Mesendoderm (in vitro differentiated cells): ENCODE data around the gene CCDC85A.

ENCODE experiments used
- DNase-seq: peaks from one replicate; pipeline ENCODE4 v3.0.0; 2013
- H2AK5ac ChIP-seq: 2 replicates; pipeline ENCODE4 v1.6.1; 2013; ENCODE audit warnings: low read length, inconsistent platforms
- H2BK120ac ChIP-seq: 2 replicates; pipeline ENCODE4 v1.6.1; 2013; ENCODE audit warnings: low read depth, mild to moderate bottlenecking, low read length, moderate library complexity, mixed read lengths
- H2BK15ac ChIP-seq: replicated peaks from 2 replicates; pipeline ENCODE4 v1.6.1; 2013; ENCODE audit warnings: low read depth, mild to moderate bottlenecking, moderate library complexity
- H2BK5ac ChIP-seq: 2 replicates; pipeline ENCODE4 v1.6.1; 2013; ENCODE audit warnings: low read length, inconsistent platforms
- H3K18ac ChIP-seq: 2 replicates; pipeline ENCODE4 v1.6.1; 2013; ENCODE audit warnings: mild to moderate bottlenecking, low read length, mixed read lengths
- H3K23ac ChIP-seq: one replicate; pipeline ENCODE4 v1.6.1; 2013; ENCODE audit warnings: low read length
- H3K27ac ChIP-seq: 2 replicates; pipeline ENCODE4 v1.5.1; 2013; ENCODE audit warnings: low read depth, mild to moderate bottlenecking, inconsistent platforms, low read length, moderate library complexity
- H3K27me3 ChIP-seq: 2 replicates; pipeline ENCODE4 v1.6.1; 2013; ENCODE audit warnings: low read length, control low read depth, mild to moderate bottlenecking, inconsistent platforms; ENCODE audit not compliant: insufficient read depth, poor library complexity
- H3K36me3 ChIP-seq: 2 replicates; pipeline ENCODE4 v1.6.1; 2013; ENCODE audit warnings: low read length, inconsistent platforms; ENCODE audit not compliant: control insufficient read depth, insufficient read depth
- H3K4ac ChIP-seq: one replicate; pipeline ENCODE4 v1.6.1; 2013; ENCODE audit warnings: low read depth, mild to moderate bottlenecking, low read length, moderate library complexity
- H3K4me1 ChIP-seq: 2 replicates; pipeline ENCODE4 v1.6.1; 2013; ENCODE audit warnings: low read depth, low read length, inconsistent platforms; ENCODE audit not compliant: control insufficient read depth
- H3K4me2 ChIP-seq: 2 replicates; pipeline ENCODE4 v1.6.1; 2013; ENCODE audit warnings: low read length
- H3K4me3 ChIP-seq: 2 replicates; pipeline ENCODE4 v1.5.1; 2013; ENCODE audit warnings: mild to moderate bottlenecking, low read length
- H3K56ac ChIP-seq: one replicate; pipeline ENCODE4 v1.6.1; 2013; ENCODE audit warnings: low read length
- H3K79me1 ChIP-seq: 2 replicates; pipeline ENCODE4 v1.6.1; 2013; ENCODE audit warnings: low read length, inconsistent platforms
- H3K79me2 ChIP-seq: 2 replicates; pipeline ENCODE4 v1.6.1; 2013; ENCODE audit warnings: mild to moderate bottlenecking, low read length; ENCODE audit not compliant: control insufficient read depth, insufficient read depth
- H3K9ac ChIP-seq: 2 replicates; pipeline ENCODE4 v1.6.1; 2013; ENCODE audit warnings: low read length, inconsistent platforms
- H4K5ac ChIP-seq: one replicate; pipeline ENCODE4 v1.6.1; 2013; ENCODE audit warnings: low read length
- H4K8ac ChIP-seq: one replicate; pipeline ENCODE4 v1.6.1; 2013; ENCODE audit warnings: low read depth, mild to moderate bottlenecking, control low read depth, low read length, moderate library complexity
- WGBS: extraction: QIAGEN DNeasy Blood & Tissue Kit; methylation state at CpG from one replicate; pipeline ENCODE4 v1.1.7; 2013; ENCODE audit warnings: low lambda C conversion rate, missing lambda C conversion rate; ENCODE audit not compliant: insufficient coverage; ENCODE audit errors: extremely low coverage; 5-methylcytosine and 5-hydroxymethylcytosine counted together

The CCDC85A gene

GRCh38 chr2:56217106-56217505 is 33.3 kb downstream of the CCDC85A start:
- Histone ChIP-seq H3K27ac (no peak overlapping the region), H3K4me2 (no peak overlapping the region), H2BK5ac (no peak overlapping the region), H2AK5ac (no peak overlapping the region), H3K9ac (no peak overlapping the region), H3K56ac (no peak overlapping the region), H2BK120ac (no peak overlapping the region), H2BK15ac (no peak overlapping the region), H3K36me3 (no peaks in the 10 kb centered on the region), H4K5ac (no peak overlapping the region), H3K79me2 (no peaks in the 10 kb centered on the region), H3K79me1 (no peaks in the 10 kb centered on the region), H3K18ac (no peak overlapping the region), H3K27me3 (no peaks in the 10 kb centered on the region), H3K4ac (no peak overlapping the region), H3K4me3 (no peak overlapping the region), H3K23ac (no peak overlapping the region), H4K8ac (no peak overlapping the region), H3K4me1 (no peaks in the 10 kb centered on the region)
- WGBS: no CpG with 5 or more reads among the region's 1 CpG
- DNase-seq: peak; percentile 66

- Histone ChIP-seq H3K27ac (no peak overlapping the region), H3K18ac (no peak overlapping the region), H3K79me2 (no peaks in the 10 kb centered on the region), H2BK5ac (no peak overlapping the region), H3K56ac (no peak overlapping the region), H3K36me3 (no peaks in the 10 kb centered on the region), H3K4me3 (no peak overlapping the region), H3K23ac (no peak overlapping the region), H4K5ac (no peak overlapping the region), H3K4me1 (no peaks in the 10 kb centered on the region), H4K8ac (no peak overlapping the region), H3K4me2 (no peak overlapping the region), H2AK5ac (no peak overlapping the region), H3K4ac (no peak overlapping the region), H2BK120ac (no peak overlapping the region), H3K27me3 (no peaks in the 10 kb centered on the region), H2BK15ac (no peak overlapping the region), H3K79me1 (no peaks in the 10 kb centered on the region), H3K9ac (no peak overlapping the region)
- no CpG with 5 or more reads among the region's 3 CpGs for WGBS
- DNase-seq: no peak
These were observed 38.7 kb downstream of the CCDC85A start for GRCh38 chr2:56222481-56222880.

GRCh38 chr2:56224316-56224715 is 40.5 kb downstream of the CCDC85A start:
- Histone ChIP-seq H3K79me2 (no peaks in the 10 kb centered on the region), H2BK15ac (no peak overlapping the region), H3K4ac (no peak overlapping the region), H2BK5ac (no peak overlapping the region), H2AK5ac (no peak overlapping the region), H3K27me3 (no peaks in the 10 kb centered on the region), H3K18ac (no peak overlapping the region), H3K4me2 (no peak overlapping the region), H3K4me1 (no peaks in the 10 kb centered on the region), H3K56ac (no peak overlapping the region), H4K8ac (no peak overlapping the region), H2BK120ac (no peak overlapping the region), H3K4me3 (no peak overlapping the region), H3K79me1 (no peaks in the 10 kb centered on the region), H3K27ac (no peak overlapping the region), H3K23ac (no peak overlapping the region), H3K36me3 (no peaks in the 10 kb centered on the region), H4K5ac (no peak overlapping the region), H3K9ac (no peak overlapping the region)
- no CpG with 5 or more reads among the region's 1 CpG for WGBS
- no peak for DNase-seq

GRCh38 chr2:56227811-56228210 is 44.0 kb downstream of the CCDC85A start:
- no peaks in the 10 kb centered on the region for H3K79me2 ChIP-seq
- no peak overlapping the region for H3K9ac ChIP-seq
- no peak overlapping the region for H3K4me2 ChIP-seq
- H3K4me3 ChIP-seq: no peak overlapping the region
- H2BK15ac ChIP-seq: no peak overlapping the region
- no peak overlapping the region for H3K27ac ChIP-seq
- H2AK5ac ChIP-seq: no peak overlapping the region
- H3K56ac ChIP-seq: no peak overlapping the region
- no peak overlapping the region for H4K5ac ChIP-seq
- no peak overlapping the region for H2BK5ac ChIP-seq
- H3K79me1 ChIP-seq: no peaks in the 10 kb centered on the region
- H3K27me3 ChIP-seq: no peaks in the 10 kb centered on the region
- DNase-seq: no peak
- WGBS: no CpG with 5 or more reads among the region's 1 CpG
- no peak overlapping the region for H3K4ac ChIP-seq
- no peak overlapping the region for H4K8ac ChIP-seq
- H3K23ac ChIP-seq: no peak overlapping the region
- no peak overlapping the region for H3K18ac ChIP-seq
- H3K4me1 ChIP-seq: no peaks in the 10 kb centered on the region
- H2BK120ac ChIP-seq: no peak overlapping the region
- no peaks in the 10 kb centered on the region for H3K36me3 ChIP-seq

- no peak overlapping the region for H2AK5ac ChIP-seq
- no CpG with 5 or more reads among the region's 6 CpGs for WGBS
- H3K4me1 ChIP-seq: no peaks in the 10 kb centered on the region
These were observed 45.7 kb downstream of the CCDC85A start for GRCh38 chr2:56229397-56230060.

GRCh38 chr2:56230156-56230555 is 46.4 kb downstream of the CCDC85A start:
- Histone ChIP-seq H3K4me3 (no peak overlapping the region), H3K4me2 (no peak overlapping the region), H3K9ac (no peak overlapping the region), H3K36me3 (no peaks in the 10 kb centered on the region), H3K27ac (no peak overlapping the region), H3K79me2 (no peaks in the 10 kb centered on the region), H3K79me1 (no peaks in the 10 kb centered on the region), H2BK5ac (no peak overlapping the region), H4K5ac (no peak overlapping the region), H4K8ac (no peak overlapping the region), H3K4ac (no peak overlapping the region), H2BK120ac (no peak overlapping the region), H2AK5ac (no peak overlapping the region), H3K18ac (no peak overlapping the region), H3K4me1 (no peaks in the 10 kb centered on the region), H3K23ac (no peak overlapping the region), H3K27me3 (no peaks in the 10 kb centered on the region), H3K56ac (no peak overlapping the region), H2BK15ac (no peak overlapping the region)
- no CpG with 5 or more reads among the region's 2 CpGs for WGBS
- no peak for DNase-seq

More at GRCh38 chr2:56229397-56230060, 45.7 kb downstream of the CCDC85A start:
- H3K79me2 ChIP-seq: no peaks in the 10 kb centered on the region
- no peak overlapping the region for H3K9ac ChIP-seq
- no peak overlapping the region for H3K56ac ChIP-seq
- H3K79me1 ChIP-seq: no peaks in the 10 kb centered on the region
- no peaks in the 10 kb centered on the region for H3K36me3 ChIP-seq
- no peak overlapping the region for H2BK120ac ChIP-seq
- no peak overlapping the region for H2BK15ac ChIP-seq
- no peak overlapping the region for H4K5ac ChIP-seq
- no peak overlapping the region for H3K27ac ChIP-seq
- no peaks in the 10 kb centered on the region for H3K27me3 ChIP-seq
- no peak overlapping the region for H3K4me3 ChIP-seq
- H2BK5ac ChIP-seq: no peak overlapping the region
- H3K18ac ChIP-seq: no peak overlapping the region
- H4K8ac ChIP-seq: no peak overlapping the region
- H3K23ac ChIP-seq: no peak overlapping the region
- H3K4ac ChIP-seq: no peak overlapping the region
- no peak for DNase-seq
- no peak overlapping the region for H3K4me2 ChIP-seq
